ENCODE data around the gene PPIL1.

DNA sequence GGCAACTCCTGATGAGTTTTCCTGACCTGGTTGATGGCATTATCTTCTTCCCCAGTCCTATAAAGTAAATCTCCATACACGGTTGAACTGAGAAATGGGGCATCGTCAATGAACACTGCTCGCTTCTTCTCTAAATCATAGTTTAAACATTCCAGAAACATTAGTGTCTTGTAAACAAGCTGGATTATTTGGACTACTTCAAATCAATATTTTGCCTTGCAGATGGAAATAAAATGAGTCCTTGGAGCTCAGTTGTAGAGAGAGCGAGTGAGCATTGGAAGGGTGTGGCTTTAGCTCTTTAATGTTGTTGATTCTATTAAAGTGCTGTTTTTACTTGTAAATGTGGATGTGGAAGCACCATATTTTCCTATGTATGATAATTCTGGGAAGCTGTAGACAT is 29.5 kb upstream of the PPIL1 start:
- TF ChIP-seq POLR2AphosphoS5 (IDR thresholded peaks at IDR 0.05; ENCODE audit: low read depth, low read length) = no peak
- TF ChIP-seq SIN3A (IDR thresholded peaks at IDR 0.05; ENCODE audit: borderline replicate concordance, insufficient read depth, low read length) = no peak
- no peak for TF ChIP-seq TAF1 (IDR thresholded peaks at IDR 0.05; ENCODE audit: borderline replicate concordance, insufficient read depth, low read length)

Data from PFSK-1 (cell line).